ENCODE data around the gene GRID1. TPM values are rescaled to one million over a fixed set of nuclear protein-coding genes. Genes with fewer than 3 reads are reported as not detected.

GRID1 gene
- total and polyA plus RNA-seq, 5 donors from 2014 or later: not detected

Other genes starting within 250 kb of the GRID1 start
- 54.3 TPM for gene WAPL, start 155.0 kb upstream of the GRID1 start, total RNA-seq
- gene WAPL, start 155.0 kb upstream of the GRID1 start, polyA plus RNA-seq: 10 to 100 TPM; 33.3 to 40.9 (median 36.2) TPM

Data from CD4-positive, CD25-positive, alpha-beta regulatory T cell (primary cell).